Mucosa of descending colon (tissue), 3 donors: ENCODE data around the gene GRM7. TPM values are rescaled to one million over a fixed set of nuclear protein-coding genes. Genes with fewer than 3 reads are reported as not detected.

ENCODE experiments used
- ATAC-seq: fragments of 200-7000 bp; cut with Tn5 transposase; one replicate; pipeline ENCODE4 v1.9.1; 2020; ENCODE audit warnings: mild to moderate bottlenecking, moderate library complexity
- DNase-seq, 3 donors: peaks; one replicate each; pipeline ENCODE4 v3.0.0-alpha.2; 2020
- H3K36me3 ChIP-seq: fragments of 200-600 bp; one replicate; pipeline ENCODE4 v1.8.0; 2021; ENCODE audit warnings: low read depth, mild to moderate bottlenecking
- H3K4me1 ChIP-seq: fragments of 200-600 bp; one replicate; pipeline ENCODE4 v1.8.0; 2021; ENCODE audit warnings: low read depth, mild to moderate bottlenecking
- H3K4me3 ChIP-seq: fragments of 200-600 bp; one replicate; pipeline ENCODE4 v1.8.0; 2021; ENCODE audit warnings: mild to moderate bottlenecking
- H3K9me3 ChIP-seq: fragments of 200-600 bp; one replicate; pipeline ENCODE4 v1.8.0; 2021; ENCODE audit warnings: mild to moderate bottlenecking
- intact Hi-C, 2 donors: fragments of 100-400 bp; cut with DNase I in 1 of 2; cut with micrococcal nuclease in 1 of 2; formaldehyde crosslinking; loops; one replicate each; pipeline versions ENCODE4 v1.11.0 to v1.11.1; 2022; cut with DNase I, micrococcal nuclease
- total RNA-seq, 3 donors: library from RNA; stranded (reverse); fragmentation: NEBNext Ultra II Directional in 2 of 3; extraction: Animal tissue kit (Norgen Biotek cat#: 25700) in 2 of 3; gene quantifications; one replicate each; pipeline versions ENCODE4 v1.2.1 to v1.2.4, GENCODE V29; 2021 to 2023
- TF ChIP-seq, protein P1 (sequence below): fragments of 200-600 bp; IDR thresholded peaks from one replicate; pipeline ENCODE4 v1.8.0; 2022; ENCODE audit warnings: antibody characterized with exemption, mild to moderate bottlenecking
- donor health status: DM: no; HTN: no; CAD: no; lungs with moderate emphysema.
- donor health status: DM: no; HTN: no; CAD: no.
- donor health status: DM: no; HTN: yes; CAD: no.

The GRM7 gene
- total RNA-seq, 3 donors from 2014 or later = 0.09 to 0.39 (median 0.14) TPM

DNA sequence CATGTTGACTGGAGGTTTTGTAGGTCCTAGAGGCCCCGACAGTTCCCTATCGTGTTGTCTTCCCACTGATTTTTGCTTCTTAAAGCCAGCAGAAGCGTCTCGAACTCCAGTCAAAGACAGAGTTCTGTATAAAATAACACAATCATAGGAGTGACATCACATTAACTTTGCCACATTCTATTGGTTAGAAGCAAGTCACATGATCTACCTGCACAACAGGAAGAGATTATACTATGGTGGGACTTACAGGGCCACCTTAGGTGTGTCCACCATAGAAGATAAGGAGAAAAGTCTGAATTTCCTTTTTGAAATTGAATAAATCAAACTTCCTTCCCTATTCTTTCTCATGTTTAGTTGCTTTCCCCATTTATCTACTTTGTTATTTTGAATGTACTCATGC is 365.5 kb downstream of the GRM7 start:
- Histone ChIP-seq H3K4me1 (no peaks in the 10 kb centered on the region), H3K9me3 (no peaks in the 10 kb centered on the region), H3K36me3 (no peaks in the 10 kb centered on the region), H3K4me3 (no peak overlapping the region)
- intact Hi-C loops = no loop called here
- ATAC-seq (no peak), DNase-seq (no peak)
- TF ChIP-seq, protein P1, sequence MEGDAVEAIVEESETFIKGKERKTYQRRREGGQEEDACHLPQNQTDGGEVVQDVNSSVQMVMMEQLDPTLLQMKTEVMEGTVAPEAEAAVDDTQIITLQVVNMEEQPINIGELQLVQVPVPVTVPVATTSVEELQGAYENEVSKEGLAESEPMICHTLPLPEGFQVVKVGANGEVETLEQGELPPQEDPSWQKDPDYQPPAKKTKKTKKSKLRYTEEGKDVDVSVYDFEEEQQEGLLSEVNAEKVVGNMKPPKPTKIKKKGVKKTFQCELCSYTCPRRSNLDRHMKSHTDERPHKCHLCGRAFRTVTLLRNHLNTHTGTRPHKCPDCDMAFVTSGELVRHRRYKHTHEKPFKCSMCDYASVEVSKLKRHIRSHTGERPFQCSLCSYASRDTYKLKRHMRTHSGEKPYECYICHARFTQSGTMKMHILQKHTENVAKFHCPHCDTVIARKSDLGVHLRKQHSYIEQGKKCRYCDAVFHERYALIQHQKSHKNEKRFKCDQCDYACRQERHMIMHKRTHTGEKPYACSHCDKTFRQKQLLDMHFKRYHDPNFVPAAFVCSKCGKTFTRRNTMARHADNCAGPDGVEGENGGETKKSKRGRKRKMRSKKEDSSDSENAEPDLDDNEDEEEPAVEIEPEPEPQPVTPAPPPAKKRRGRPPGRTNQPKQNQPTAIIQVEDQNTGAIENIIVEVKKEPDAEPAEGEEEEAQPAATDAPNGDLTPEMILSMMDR = no peak

DNA sequence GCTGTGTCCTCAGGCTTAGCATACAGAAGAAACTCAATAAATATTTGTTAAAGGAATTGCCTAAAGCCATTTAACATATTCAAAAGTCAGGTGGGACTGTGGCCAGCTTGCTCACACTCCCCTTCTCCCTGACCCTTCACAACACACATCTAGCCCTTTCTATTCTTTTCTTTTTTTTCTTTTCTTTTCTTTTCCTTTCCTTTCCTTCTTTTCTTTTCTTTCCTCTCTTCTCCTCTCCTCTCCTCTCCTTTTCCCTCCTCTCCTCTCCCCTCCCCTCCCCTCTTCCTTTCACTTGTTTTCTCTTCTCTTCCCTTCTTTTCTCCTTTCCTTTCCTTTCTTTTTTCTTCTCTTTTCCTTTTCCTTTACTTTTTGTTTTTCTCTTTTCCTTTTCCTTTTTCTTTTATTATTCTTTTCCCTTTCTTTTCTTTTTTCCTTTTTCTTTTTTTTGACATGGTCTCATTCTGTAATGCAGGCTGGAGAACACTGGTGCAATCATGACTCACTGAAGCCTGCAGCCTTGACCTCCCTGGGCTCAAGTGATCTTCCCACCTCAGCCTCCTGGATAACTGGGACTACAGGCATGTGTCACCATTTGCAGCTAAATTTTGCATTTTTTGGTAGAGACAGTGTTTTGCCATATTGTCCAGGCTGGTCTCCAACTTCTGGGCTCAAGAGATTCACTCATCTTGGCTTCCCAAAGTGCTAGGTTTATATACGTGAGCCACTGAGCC is 377.8 kb downstream of the GRM7 start:
- DNase-seq = no peak
- intact Hi-C loops = no loop called here
- no peaks in the 10 kb centered on the region for H3K4me1 ChIP-seq
- ATAC-seq = no peak
- H3K36me3 ChIP-seq = no peaks in the 10 kb centered on the region
- TF ChIP-seq, protein P1 = no peak
- no peaks in the 10 kb centered on the region for H3K9me3 ChIP-seq
- H3K4me3 ChIP-seq = no peak overlapping the region

DNA sequence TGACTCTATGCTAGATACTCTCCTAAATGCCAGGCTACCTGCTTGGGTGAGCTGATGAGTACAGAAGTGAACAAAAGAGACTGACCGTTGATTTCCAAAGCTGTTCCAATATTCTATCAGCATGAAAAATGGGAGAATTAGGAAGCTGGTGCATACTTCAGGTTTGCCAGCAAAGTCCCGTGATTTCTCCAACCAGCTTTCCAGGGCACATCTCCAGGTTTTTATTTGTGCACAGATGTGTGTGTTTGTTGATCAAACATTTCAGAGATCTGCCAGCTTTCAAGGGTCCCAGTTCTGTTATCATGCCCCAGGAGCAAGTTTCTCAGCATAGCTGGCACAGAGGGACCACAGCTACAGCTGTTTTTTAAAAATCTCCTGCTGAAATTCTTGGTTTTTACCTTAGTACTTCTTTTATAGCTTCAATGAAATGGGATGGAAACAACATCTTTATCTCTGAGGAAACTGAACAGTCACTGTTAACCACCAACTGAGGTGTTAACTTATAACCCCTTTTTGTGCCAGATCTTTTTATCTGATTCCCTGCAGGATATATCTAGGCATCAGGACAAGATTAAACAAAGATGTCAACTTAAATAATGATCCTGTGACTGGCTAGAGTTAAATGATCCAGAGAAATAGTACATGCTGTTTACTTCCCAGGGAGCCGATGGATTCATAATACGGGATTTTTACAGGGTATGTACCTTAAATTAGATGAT is 380.8 kb downstream of the GRM7 start:
- Histone ChIP-seq H3K36me3 (no peaks in the 10 kb centered on the region), H3K9me3 (no peaks in the 10 kb centered on the region), H3K4me3 (no peak overlapping the region), H3K4me1 (no peaks in the 10 kb centered on the region)
- no peak for ATAC-seq
- TF ChIP-seq, protein P1 = no peak
- intact Hi-C loops = no loop called here
- DNase-seq = no peak

DNA sequence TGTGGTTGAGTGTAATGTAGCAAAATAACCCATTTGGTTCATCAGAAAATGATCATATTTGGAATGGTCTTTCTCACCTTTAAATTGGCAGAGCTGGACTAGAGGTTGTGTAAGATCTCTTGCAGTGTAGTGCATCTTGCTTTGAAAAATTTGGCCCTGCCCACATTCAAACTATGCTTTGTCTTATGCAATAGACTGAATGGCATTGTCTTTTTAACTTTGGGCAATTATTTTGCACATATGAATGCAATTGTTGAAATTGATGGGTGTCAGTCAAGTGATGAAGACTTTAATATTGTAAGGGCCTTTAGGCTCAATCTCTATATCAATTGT is 381.4 kb downstream of the GRM7 start:
- no peaks in the 10 kb centered on the region for H3K9me3 ChIP-seq
- intact Hi-C loops = no loop called here
- H3K4me3 ChIP-seq = no peak overlapping the region
- no peaks in the 10 kb centered on the region for H3K36me3 ChIP-seq
- DNase-seq = no peak
- no peaks in the 10 kb centered on the region for H3K4me1 ChIP-seq
- ATAC-seq = no peak
- TF ChIP-seq, protein P1 = no peak

DNA sequence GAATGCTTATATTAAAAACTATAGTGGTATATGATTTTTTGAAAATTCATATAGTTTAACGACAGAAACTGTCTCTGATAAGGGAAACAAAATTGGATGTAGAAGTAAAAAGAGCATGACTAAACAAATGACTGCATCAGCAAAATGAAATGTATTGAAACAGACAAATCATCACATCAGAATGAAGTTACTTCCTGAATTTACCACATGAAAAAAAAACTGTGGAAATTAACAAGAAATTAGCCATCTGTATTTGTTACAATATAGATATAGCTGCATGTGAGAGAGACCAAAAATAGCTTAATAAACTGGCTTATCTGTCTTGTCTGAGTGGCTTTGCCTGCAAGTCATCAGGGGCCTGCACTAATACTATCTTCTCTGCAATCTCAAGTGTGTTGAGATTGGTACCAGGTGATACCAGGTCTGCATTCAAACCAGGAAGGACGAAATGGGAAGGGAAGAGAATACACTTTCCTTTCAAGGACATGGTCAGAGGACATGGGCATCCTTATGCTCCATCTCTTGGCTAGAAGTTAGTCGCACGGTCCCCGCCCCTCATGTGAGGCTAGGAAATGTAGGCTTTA is 388.7 kb downstream of the GRM7 start:
- ATAC-seq = no peak
- Histone ChIP-seq H3K4me3 (no peak overlapping the region), H3K4me1 (no peaks in the 10 kb centered on the region), H3K36me3 (no peaks in the 10 kb centered on the region), H3K9me3 (no peaks in the 10 kb centered on the region)
- intact Hi-C loops = no loop called here
- TF ChIP-seq, protein P1 = no peak
- DNase-seq = no peak
